Tibial nerve (tissue), 4 donors: ENCODE results near the gene PLBD1.

Experiments
- CTCF ChIP-seq, 5 experiments: fragments of 200-600 bp in 3 of 5; fragments of 450-650 bp in 2 of 5; sonication (generic) in 3 of 5; IDR thresholded peaks; one replicate each; pipeline ENCODE4 v1.5.1; 2016 to 2019; ENCODE audit warnings: antibody characterized with exemption in 5 of 5, mild to moderate bottlenecking in 3 of 5, moderate library complexity in 2 of 5
- EP300 ChIP-seq, 2 donors: sonication (generic); formaldehyde crosslinking; IDR thresholded peaks; one replicate each; pipeline ENCODE4 v1.6.1; 2017; ENCODE audit warnings: antibody characterized with exemption in 2 of 2, mild to moderate bottlenecking in 1 of 2
- POLR2A ChIP-seq, 2 donors: fragments of 450-650 bp; IDR thresholded peaks; one replicate each; pipeline ENCODE4 v1.6.1; 2017; ENCODE audit warnings: antibody characterized with exemption in 2 of 2, mild to moderate bottlenecking in 2 of 2, moderate library complexity in 2 of 2

GRCh38 chr12:14564336-14564959 lies 3.2 kb downstream of the PLBD1 start:
- TF ChIP-seq EP300 (IDR thresholded peaks at IDR 0.05) (no peak), CTCF (IDR thresholded peaks at IDR 0.05) (no peak), POLR2A (IDR thresholded peaks at IDR 0.05) (no peak)
